PFSK-1 (cell line): ENCODE results near the gene SMARCC1.

Source experiments
- FOXP2 ChIP-seq: optimal IDR thresholded peaks from 2 replicates; pipeline ENCODE3; 2011; ENCODE audit warnings: borderline replicate concordance, control low read depth, inconsistent platforms; ENCODE audit not compliant: insufficient read depth; ENCODE audit errors: extremely low read length, extremely low read depth
- POLR2AphosphoS5 ChIP-seq: IDR thresholded peaks from 2 replicates; pipeline ENCODE4 v1.6.1; 2012; ENCODE audit warnings: low read depth, mild to moderate bottlenecking, control low read depth, low read length, moderate library complexity
- SIN3A ChIP-seq: IDR thresholded peaks from 2 replicates; pipeline ENCODE4 v1.6.1; 2012; ENCODE audit warnings: mild to moderate bottlenecking, low read length, moderate library complexity, borderline replicate concordance; ENCODE audit not compliant: insufficient read depth
- TAF1 ChIP-seq: IDR thresholded peaks from 2 replicates; pipeline ENCODE4 v1.6.1; 2012; ENCODE audit warnings: low read length, control low read depth, borderline replicate concordance; ENCODE audit not compliant: insufficient read depth
- TF ChIP-seq, protein P1 (sequence below), 2 experiments: IDR thresholded peaks; 2 replicates each; pipeline versions ENCODE4 v1.6.1 to v1.8.0; 2011 to 2012; ENCODE audit warnings: low read depth in 2 of 2, low read length in 2 of 2, control low read depth in 1 of 2, inconsistent platforms in 1 of 2, mild to moderate bottlenecking in 1 of 2, moderate library complexity in 1 of 2; ENCODE audit not compliant: insufficient read depth in 1 of 2

The SMARCC1 gene

DNA sequence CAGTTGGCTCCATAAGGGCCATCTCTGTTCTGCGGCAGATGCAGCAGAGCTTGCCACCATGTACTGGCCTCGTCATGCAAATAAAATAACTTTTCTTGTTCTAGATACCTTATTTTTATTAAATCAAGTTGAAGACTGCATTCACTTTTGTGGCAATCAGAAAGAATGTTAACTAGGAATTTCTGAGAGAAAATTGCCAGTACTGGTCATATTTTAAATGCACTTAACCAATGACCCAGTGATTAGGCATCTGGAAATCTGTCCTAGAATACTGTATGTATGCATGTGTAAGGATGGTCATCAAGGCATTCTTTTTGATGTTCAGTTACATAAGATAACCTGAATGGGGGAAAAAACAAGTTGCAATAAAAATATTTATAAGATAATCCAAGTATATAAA is 168.8 kb downstream of the SMARCC1 start:
- no peak for TF ChIP-seq SIN3A

DNA sequence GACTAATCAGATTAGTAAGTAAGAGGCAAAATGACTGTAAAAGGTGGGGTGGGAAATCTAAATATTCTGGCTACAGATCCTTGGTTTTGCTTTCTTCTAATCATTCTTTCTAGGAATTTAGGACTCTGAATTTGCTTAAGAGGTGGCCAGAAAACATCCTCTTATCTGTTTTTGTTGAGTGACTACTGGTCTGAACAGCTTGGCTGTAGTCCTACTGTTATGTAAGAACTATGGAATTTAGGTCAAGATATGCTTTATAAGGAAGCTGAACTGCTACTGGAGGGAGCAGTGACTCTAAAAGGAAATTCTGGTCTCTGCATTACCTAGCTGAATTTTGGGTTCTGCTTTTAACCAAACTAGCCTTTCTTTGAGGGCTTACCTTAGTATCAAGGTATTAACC is 169.5 kb downstream of the SMARCC1 start:
- no peak for TF ChIP-seq TAF1
- TF ChIP-seq SIN3A: no peak
- TF ChIP-seq, protein P1, sequence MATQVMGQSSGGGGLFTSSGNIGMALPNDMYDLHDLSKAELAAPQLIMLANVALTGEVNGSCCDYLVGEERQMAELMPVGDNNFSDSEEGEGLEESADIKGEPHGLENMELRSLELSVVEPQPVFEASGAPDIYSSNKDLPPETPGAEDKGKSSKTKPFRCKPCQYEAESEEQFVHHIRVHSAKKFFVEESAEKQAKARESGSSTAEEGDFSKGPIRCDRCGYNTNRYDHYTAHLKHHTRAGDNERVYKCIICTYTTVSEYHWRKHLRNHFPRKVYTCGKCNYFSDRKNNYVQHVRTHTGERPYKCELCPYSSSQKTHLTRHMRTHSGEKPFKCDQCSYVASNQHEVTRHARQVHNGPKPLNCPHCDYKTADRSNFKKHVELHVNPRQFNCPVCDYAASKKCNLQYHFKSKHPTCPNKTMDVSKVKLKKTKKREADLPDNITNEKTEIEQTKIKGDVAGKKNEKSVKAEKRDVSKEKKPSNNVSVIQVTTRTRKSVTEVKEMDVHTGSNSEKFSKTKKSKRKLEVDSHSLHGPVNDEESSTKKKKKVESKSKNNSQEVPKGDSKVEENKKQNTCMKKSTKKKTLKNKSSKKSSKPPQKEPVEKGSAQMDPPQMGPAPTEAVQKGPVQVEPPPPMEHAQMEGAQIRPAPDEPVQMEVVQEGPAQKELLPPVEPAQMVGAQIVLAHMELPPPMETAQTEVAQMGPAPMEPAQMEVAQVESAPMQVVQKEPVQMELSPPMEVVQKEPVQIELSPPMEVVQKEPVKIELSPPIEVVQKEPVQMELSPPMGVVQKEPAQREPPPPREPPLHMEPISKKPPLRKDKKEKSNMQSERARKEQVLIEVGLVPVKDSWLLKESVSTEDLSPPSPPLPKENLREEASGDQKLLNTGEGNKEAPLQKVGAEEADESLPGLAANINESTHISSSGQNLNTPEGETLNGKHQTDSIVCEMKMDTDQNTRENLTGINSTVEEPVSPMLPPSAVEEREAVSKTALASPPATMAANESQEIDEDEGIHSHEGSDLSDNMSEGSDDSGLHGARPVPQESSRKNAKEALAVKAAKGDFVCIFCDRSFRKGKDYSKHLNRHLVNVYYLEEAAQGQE (IDR thresholded peaks at IDR 0.05; ENCODE audit: insufficient read depth in 1 of 2, low read depth in 2 of 2, low read length in 2 of 2): no peak
- no peak for TF ChIP-seq FOXP2
- TF ChIP-seq POLR2AphosphoS5: no peak

DNA sequence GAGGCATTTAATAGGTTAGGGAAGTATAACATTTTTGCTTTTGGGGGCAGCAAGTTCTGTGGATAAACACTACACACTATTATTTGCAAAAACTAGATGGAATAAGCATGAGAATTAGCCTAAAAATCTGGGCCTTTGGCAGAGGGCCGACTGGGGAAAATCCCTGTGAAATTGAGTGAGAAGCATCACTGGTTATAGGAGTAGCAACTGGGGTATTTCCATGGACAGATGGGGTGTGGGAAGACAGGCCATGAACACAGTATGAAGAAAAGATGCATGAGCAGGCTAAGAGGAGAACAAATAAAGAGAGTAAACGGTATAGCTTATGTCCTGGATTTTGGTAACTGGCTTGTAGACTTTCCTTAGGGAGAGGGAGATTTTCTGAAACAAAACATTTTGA is 170.1 kb downstream of the SMARCC1 start:
- TF ChIP-seq FOXP2 (no peak), SIN3A (no peak), TAF1 (no peak), POLR2AphosphoS5 (no peak)
- TF ChIP-seq, protein P1 (IDR thresholded peaks at IDR 0.05; ENCODE audit: insufficient read depth in 1 of 2, low read depth in 2 of 2, low read length in 2 of 2): no peak

DNA sequence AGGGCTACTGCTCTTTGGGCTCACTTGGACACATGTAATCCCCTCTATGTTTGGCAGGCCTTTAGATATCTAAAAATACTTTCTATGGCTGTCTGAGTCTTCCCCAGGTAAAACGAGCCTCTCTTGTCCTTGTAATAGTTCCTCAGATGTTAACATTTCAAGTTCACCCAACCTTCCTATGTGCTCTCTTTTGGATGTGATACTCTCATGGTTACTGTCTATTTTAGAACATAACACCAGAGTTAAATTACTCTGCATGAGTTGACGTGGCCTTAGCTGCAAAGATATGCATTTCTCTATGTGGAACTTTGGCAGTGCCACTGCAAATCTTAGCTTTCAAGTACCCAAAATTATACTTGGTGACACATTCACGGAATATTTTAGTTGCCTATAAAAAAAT is 171.1 kb downstream of the SMARCC1 start:
- TF ChIP-seq SIN3A (no peak), TAF1 (no peak), POLR2AphosphoS5 (no peak), FOXP2 (no peak)
- TF ChIP-seq, protein P1 (IDR thresholded peaks at IDR 0.05; ENCODE audit: insufficient read depth in 1 of 2, low read depth in 2 of 2, low read length in 2 of 2): no peak

DNA sequence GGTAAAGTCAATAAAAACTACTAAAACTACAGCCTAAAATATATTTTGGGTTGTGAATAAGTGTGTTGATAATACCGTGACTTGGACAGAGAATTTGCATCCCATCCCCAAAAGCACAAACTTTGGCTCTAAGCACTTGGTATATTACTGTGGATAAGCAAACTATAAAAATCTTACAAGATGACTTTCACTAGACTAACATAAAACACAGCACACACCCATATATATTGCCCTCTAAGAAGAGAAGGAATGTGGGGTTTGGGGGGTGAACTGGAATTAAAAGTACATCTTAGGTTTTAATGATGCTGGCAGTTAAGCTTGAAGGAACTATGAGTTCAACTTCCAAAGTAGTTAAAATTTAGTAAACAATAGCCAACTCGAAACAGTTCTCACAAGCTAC is 174.4 kb downstream of the SMARCC1 start:
- TF ChIP-seq, protein P1 (IDR thresholded peaks at IDR 0.05; ENCODE audit: insufficient read depth in 1 of 2, low read depth in 2 of 2, low read length in 2 of 2): no peak
- no peak for TF ChIP-seq FOXP2
- no peak for TF ChIP-seq POLR2AphosphoS5
- TF ChIP-seq SIN3A: no peak
- no peak for TF ChIP-seq TAF1

DNA sequence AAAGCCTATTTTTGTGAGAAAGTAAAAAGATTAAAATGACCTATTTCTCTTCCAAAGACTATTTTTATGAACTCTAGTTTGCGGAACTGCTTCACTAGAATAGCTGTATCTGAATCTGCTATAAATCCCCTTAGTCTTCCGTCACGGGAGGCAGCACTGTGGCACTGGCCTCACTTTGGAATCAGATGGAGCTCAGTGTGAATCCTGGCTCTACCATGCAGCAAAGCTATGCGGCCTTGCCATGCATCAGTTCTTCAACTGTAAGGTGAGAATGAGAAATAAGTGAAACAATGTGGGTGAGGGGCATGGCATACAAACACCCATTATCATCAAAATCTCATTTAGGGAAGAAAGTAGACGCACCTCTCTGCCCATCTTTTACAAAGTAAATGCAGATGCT is 175.5 kb downstream of the SMARCC1 start:
- TF ChIP-seq SIN3A (no peak), POLR2AphosphoS5 (no peak), TAF1 (no peak), FOXP2 (no peak)
- TF ChIP-seq, protein P1 (IDR thresholded peaks at IDR 0.05; ENCODE audit: insufficient read depth in 1 of 2, low read depth in 2 of 2, low read length in 2 of 2): no peak
